ENCODE measurements around the gene CDC42EP5.
A peak's percentile ranks its signal among the peaks of the same experiment; 100 is the strongest.
"Not testable (repeated sequence)": the region's sequence is repeated elsewhere in the genome, so short reads cannot be mapped to it uniquely, and the experiment has no call there.

Gene CDC42EP5

GRCh38 chr19:54489341-54489740 lies 16.2 kb upstream of the CDC42EP5 start:
- no peak for DNase-seq (ENCODE audit: low spot score)

- no peak for DNase-seq (ENCODE audit: low spot score)
These were observed 12.8 kb upstream of the CDC42EP5 start for GRCh38 chr19:54485851-54486250.

- DNase-seq (ENCODE audit: low spot score): no peak
These were observed 11.4 kb upstream of the CDC42EP5 start for GRCh38 chr19:54484451-54484850.

GRCh38 chr19:54482889-54483288 lies 9.8 kb upstream of the CDC42EP5 start:
- no peak for DNase-seq (ENCODE audit: low spot score)

- DNase-seq (ENCODE audit: low spot score): peak; percentile 35
These were observed 8.3 kb upstream of the CDC42EP5 start for GRCh38 chr19:54481326-54481930.

- DNase-seq (ENCODE audit: low spot score): no peak
These were observed 7.0 kb upstream of the CDC42EP5 start for GRCh38 chr19:54480051-54480450.

- DNase-seq (ENCODE audit: low spot score): peak; percentile 31
These were observed 5.7 kb upstream of the CDC42EP5 start for GRCh38 chr19:54478677-54479266.

- DNase-seq (ENCODE audit: low spot score): no peak
These were observed 4.6 kb upstream of the CDC42EP5 start for GRCh38 chr19:54477650-54478049.

- DNase-seq (ENCODE audit: low spot score): no peak
These were observed 2.6 kb upstream of the CDC42EP5 start for GRCh38 chr19:54475706-54476105.

- DNase-seq (ENCODE audit: low spot score): no peak
These were observed 836 bp upstream of the CDC42EP5 start for GRCh38 chr19:54473892-54474372.

- peak; percentile 72 for DNase-seq (ENCODE audit: low spot score)
These were observed 1.9 kb downstream of the CDC42EP5 start for GRCh38 chr19:54470991-54471782.

- DNase-seq (ENCODE audit: low spot score): no peak
These were observed 2.7 kb downstream of the CDC42EP5 start for GRCh38 chr19:54470276-54470887.

GRCh38 chr19:54469496-54469934 lies 3.6 kb downstream of the CDC42EP5 start:
- no peak for DNase-seq (ENCODE audit: low spot score)

- DNase-seq (ENCODE audit: low spot score): not testable (repeated sequence)
These were observed 7.0 kb downstream of the CDC42EP5 start for GRCh38 chr19:54466110-54466480.

- no peak for DNase-seq (ENCODE audit: low spot score)
These were observed 7.5 kb downstream of the CDC42EP5 start for GRCh38 chr19:54465426-54466109.

GRCh38 chr19:54464630-54465425 lies 8.3 kb downstream of the CDC42EP5 start:
- DNase-seq (ENCODE audit: low spot score): peak; percentile 84

- no peak for DNase-seq (ENCODE audit: low spot score)
These were observed 9.0 kb downstream of the CDC42EP5 start for GRCh38 chr19:54464044-54464629.

GRCh38 chr19:54463531-54464043 lies 9.5 kb downstream of the CDC42EP5 start, which contains the start of gene LENG9:
LENG9 (minus strand) TSS chr19:54463778; CDS start chr19:54463526, 252 bp downstream.
- peak; percentile 98 for DNase-seq (ENCODE audit: low spot score)

- DNase-seq (ENCODE audit: low spot score): peak; percentile 57
These were observed 10.2 kb downstream of the CDC42EP5 start for GRCh38 chr19:54462655-54463530.
